ENCODE data around the gene LRRC40. TPM values are rescaled to one million over a fixed set of nuclear protein-coding genes. Genes with fewer than 3 reads are reported as not detected.

Gene LRRC40
- total RNA-seq, result 13.2 and 13.4 TPM in 2 replicates

GRCh38 chr1:70205434-70206118 lies at the start of gene LRRC40:
LRRC40 (minus strand) TSS chr1:70205579; CDS start chr1:70205540, 39 bp downstream.

GRCh38 chr1:70221238-70222121 lies 16.1 kb upstream of the LRRC40 start, which contains the start of gene SRSF11:
SRSF11 (plus strand) TSS chr1:70221380; CDS start chr1:70221637, 257 bp downstream.

Other genes starting within 250 kb of the LRRC40 start
- gene SRSF11, start 15.8 kb upstream of the LRRC40 start, total RNA-seq, result 92.2 and 99.1 TPM in 2 replicates
- 25.3 and 29.6 TPM in 2 replicates for gene ANKRD13C, start 149.1 kb upstream of the LRRC40 start, total RNA-seq
- 4.7 and 7.1 TPM in 2 replicates for gene CTH, start 205.7 kb upstream of the LRRC40 start, total RNA-seq